ENCODE measurements around the gene ENTHD1. TPM values are rescaled to one million over a fixed set of nuclear protein-coding genes. Genes with fewer than 3 reads are reported as not detected.

The ENTHD1 gene
- total RNA-seq, 2 experiments from 2014 or later, result not detected

- POLR2A ChIA-PET, result interaction anchor here (0.6 to 0.7 kb wide), 2 partner anchors 280 to 489 kb away, joined by 5 to 10 read pairs; no protein-coding TSS in a partner anchor
- no peaks in the 10 kb centered on the region for H3K9me2 ChIP-seq (ENCODE audit: insufficient read depth, low read length)
- no peak overlapping the region for H3K27ac ChIP-seq (ENCODE audit: low read depth, low read length, poor library complexity, severe bottlenecking)
- no peaks in the 10 kb centered on the region for H3K4me1 ChIP-seq (ENCODE audit: insufficient read depth, low read length, poor library complexity, severe bottlenecking)
- TF ChIP-seq EZH2phosphoT487 (IDR thresholded peaks at IDR 0.05; ENCODE audit: borderline replicate concordance, low read depth, low read length) (no peak), CTCF (conservative IDR thresholded peaks at IDR 0.05; ENCODE audit: low read length) (no peak)
- CTCF ChIA-PET (ENCODE audit: unreplicated experiment), result no interaction called here
- H2AFZ ChIP-seq (ENCODE audit: low read length), result no peak overlapping the region
- no peak overlapping the region for H3K4me3 ChIP-seq (ENCODE audit: low read depth, low read length, poor library complexity, severe bottlenecking)
- H3K36me3 ChIP-seq (ENCODE audit: insufficient read depth, low read length), result no peaks in the 10 kb centered on the region
- BruUV-seq (replicated peaks), result no TSS peak
- intact Hi-C loops (cut with micrococcal nuclease; ENCODE audit: unreplicated experiment), result no loop called here
- no peaks in the 10 kb centered on the region for H3K9me3 ChIP-seq (ENCODE audit: low read length)
- no peak overlapping the region for H3K4me2 ChIP-seq (ENCODE audit: low read length)
- H3K79me2 ChIP-seq (ENCODE audit: insufficient read depth, low read depth, low read length), result no peaks in the 10 kb centered on the region
- H4K20me1 ChIP-seq (ENCODE audit: insufficient read depth, low read length), result no peaks in the 10 kb centered on the region
- no peak for DNase-seq (ENCODE audit: low spot score)
Measured at GRCh38 chr22:39703928-39704639, 189.5 kb downstream of the ENTHD1 start.

GRCh38 chr22:39703091-39703490, 190.5 kb downstream of the ENTHD1 start:
- intact Hi-C loops (cut with micrococcal nuclease; ENCODE audit: unreplicated experiment), result no loop called here
- H3K4me3 ChIP-seq (ENCODE audit: low read depth, low read length, poor library complexity, severe bottlenecking), result no peak overlapping the region
- TF ChIP-seq EZH2phosphoT487 (IDR thresholded peaks at IDR 0.05; ENCODE audit: borderline replicate concordance, low read depth, low read length), result no peak
- TF ChIP-seq CTCF (conservative IDR thresholded peaks at IDR 0.05; ENCODE audit: low read length), result no peak
- CTCF ChIA-PET (ENCODE audit: unreplicated experiment), result no interaction called here
- no peaks in the 10 kb centered on the region for H3K79me2 ChIP-seq (ENCODE audit: insufficient read depth, low read depth, low read length)
- H2AFZ ChIP-seq (ENCODE audit: low read length), result no peak overlapping the region
- POLR2A ChIA-PET, result interaction anchor here (0.6 to 0.7 kb wide), 2 partner anchors 297 to 490 kb away, joined by 4 to 5 read pairs; no protein-coding TSS in a partner anchor
- no peaks in the 10 kb centered on the region for H3K4me1 ChIP-seq (ENCODE audit: insufficient read depth, low read length, poor library complexity, severe bottlenecking)
- BruUV-seq (replicated peaks), result no TSS peak
- no peaks in the 10 kb centered on the region for H4K20me1 ChIP-seq (ENCODE audit: insufficient read depth, low read length)
- no peak overlapping the region for H3K27ac ChIP-seq (ENCODE audit: low read depth, low read length, poor library complexity, severe bottlenecking)
- no peaks in the 10 kb centered on the region for H3K9me2 ChIP-seq (ENCODE audit: insufficient read depth, low read length)
- H3K4me2 ChIP-seq (ENCODE audit: low read length), result no peak overlapping the region
- H3K36me3 ChIP-seq (ENCODE audit: insufficient read depth, low read length), result no peaks in the 10 kb centered on the region
- no peaks in the 10 kb centered on the region for H3K9me3 ChIP-seq (ENCODE audit: low read length)
- no peak for DNase-seq (ENCODE audit: low spot score)

GRCh38 chr22:39700565-39700964, 193.0 kb downstream of the ENTHD1 start:
- Histone ChIP-seq H3K4me2 (ENCODE audit: low read length) (no peak overlapping the region), H3K4me3 (ENCODE audit: low read depth, low read length, poor library complexity, severe bottlenecking) (no peak overlapping the region), H3K36me3 (ENCODE audit: insufficient read depth, low read length) (no peaks in the 10 kb centered on the region), H2AFZ (ENCODE audit: low read length) (no peak overlapping the region), H3K79me2 (ENCODE audit: insufficient read depth, low read depth, low read length) (no peaks in the 10 kb centered on the region), H3K9me2 (ENCODE audit: insufficient read depth, low read length) (no peaks in the 10 kb centered on the region), H4K20me1 (ENCODE audit: insufficient read depth, low read length) (no peaks in the 10 kb centered on the region), H3K9me3 (ENCODE audit: low read length) (no peaks in the 10 kb centered on the region), H3K27ac (ENCODE audit: low read depth, low read length, poor library complexity, severe bottlenecking) (no peak overlapping the region), H3K4me1 (ENCODE audit: insufficient read depth, low read length, poor library complexity, severe bottlenecking) (no peaks in the 10 kb centered on the region)
- no peak for DNase-seq (ENCODE audit: low spot score)
- TF ChIP-seq CTCF (conservative IDR thresholded peaks at IDR 0.05; ENCODE audit: low read length) (no peak), EZH2phosphoT487 (IDR thresholded peaks at IDR 0.05; ENCODE audit: borderline replicate concordance, low read depth, low read length) (no peak)
- intact Hi-C loops (cut with micrococcal nuclease; ENCODE audit: unreplicated experiment), result no loop called here
- no TSS peak for BruUV-seq (replicated peaks)
- CTCF ChIA-PET (ENCODE audit: unreplicated experiment), result interaction anchor here (0.6 kb wide), 1 partner anchor 142 kb away, joined by 5 read pairs; no protein-coding TSS in a partner anchor
- POLR2A ChIA-PET, result interaction anchor here (0.5 kb wide), 1 partner anchor 320 kb away, joined by 3 read pairs; no protein-coding TSS in a partner anchor
